ENCODE measurements around the gene XAGE5. TPM values are rescaled to one million over a fixed set of nuclear protein-coding genes. Genes with fewer than 3 reads are reported as not detected.

The XAGE5 gene, protein sequence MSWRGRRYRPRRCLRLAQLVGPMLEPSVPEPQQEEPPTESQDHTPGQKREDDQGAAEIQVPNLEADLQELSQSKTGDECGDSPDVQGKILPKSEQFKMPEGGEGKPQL
- total RNA-seq (2014; rRNA removed; shearing (Covaris generic)) = not detected in 2 replicates

DNA sequence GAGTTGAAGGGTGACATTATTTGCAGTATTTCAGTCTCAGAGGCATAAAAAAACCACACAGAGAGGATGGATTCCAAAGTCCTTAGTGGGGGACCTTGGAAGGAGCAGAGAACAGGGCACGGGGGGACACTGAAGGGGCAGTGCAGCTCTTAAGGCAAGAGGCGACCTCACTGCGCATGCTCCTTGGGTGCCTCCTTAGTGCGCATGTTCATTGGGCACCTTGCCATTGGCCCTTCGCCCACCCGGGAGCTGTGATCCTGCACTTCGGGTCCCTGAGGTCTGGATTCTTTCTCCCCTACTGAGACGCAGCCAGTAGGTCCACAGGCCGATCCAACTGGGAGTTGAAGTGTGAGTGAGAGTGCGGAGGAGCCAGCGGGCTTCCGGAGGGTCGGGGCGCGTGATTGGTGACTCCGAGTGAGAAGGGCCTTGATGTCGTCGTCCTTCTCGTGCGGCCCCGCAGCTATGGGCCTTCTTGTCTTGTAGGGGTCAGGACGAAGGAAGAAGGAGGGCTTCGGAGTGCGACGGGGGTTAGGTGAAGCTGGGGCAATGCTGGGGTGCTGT lies at the start of gene XAGE5:
TSS of gene XAGE5 (plus strand) at position 223 of the 561 bp plus-strand sequence. CDS start 1,280 bp downstream, outside the sequence.

DNA sequence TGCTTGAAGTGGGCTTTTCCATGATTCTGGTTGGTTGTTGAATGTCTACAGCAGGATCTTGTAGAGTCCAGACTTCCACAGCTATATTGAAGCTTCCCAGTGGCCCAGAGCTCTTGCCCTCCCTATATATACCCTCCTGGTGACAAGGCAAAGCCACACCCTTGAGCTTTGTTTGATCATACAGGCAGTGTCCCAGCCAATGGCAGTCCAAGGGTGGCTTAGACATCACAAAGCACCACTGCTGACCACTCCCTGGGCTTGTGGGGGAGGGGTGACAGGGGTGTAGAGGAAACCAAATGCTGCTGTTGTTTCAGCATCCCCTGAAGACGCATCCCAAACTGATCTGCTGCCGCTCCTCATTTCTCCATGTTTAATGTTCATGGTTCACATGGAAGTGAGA lies 13.8 kb upstream of the XAGE5 start, which contains the start of gene SPANXN5:
TSS of gene SPANXN5 (minus strand) at position 101 of the 400 bp plus-strand sequence. CDS start at position 22, 79 bp downstream.

Small RNA genes within 50 kb of the gene (small RNA-seq; reads per million reads assigned to genes)
- not detected for gene AC244505.6
- gene AC244505.7 = not detected

Other genes with a start within 250 kb of the XAGE5 start
- not detected in 2 replicates for gene SSX7, start 156.4 kb upstream of the XAGE5 start, total RNA-seq (2014; rRNA removed; shearing (Covaris generic))
- gene SSX2, start 104.1 kb upstream of the XAGE5 start, total RNA-seq (2014; rRNA removed; shearing (Covaris generic)) = 0.72 and 4.5 TPM in 2 replicates
- 24.9 and 31.2 TPM in 2 replicates for gene SSX2B, start 60.0 kb upstream of the XAGE5 start, total RNA-seq (2014; rRNA removed; shearing (Covaris generic))
- not detected in 2 replicates for gene SPANXN5, start 13.9 kb upstream of the XAGE5 start, total RNA-seq (2014; rRNA removed; shearing (Covaris generic))
- gene XAGE3, start 56.8 kb downstream of the XAGE5 start, total RNA-seq (2014; rRNA removed; shearing (Covaris generic)) = not detected in 2 replicates
- gene FAM156B, start 86.0 kb downstream of the XAGE5 start, total RNA-seq (2014; rRNA removed; shearing (Covaris generic)) = 39.3 and 51.9 TPM in 2 replicates
- gene FAM156A, start 147.2 kb downstream of the XAGE5 start, total RNA-seq (2014; rRNA removed; shearing (Covaris generic)) = 7.5 and 16.4 TPM in 2 replicates
- not detected in 2 replicates for gene GPR173, start 237.5 kb downstream of the XAGE5 start, total RNA-seq (2014; rRNA removed; shearing (Covaris generic))